ENCODE results near the gene HELZ2. TPM values are rescaled to one million over a fixed set of nuclear protein-coding genes. Genes with fewer than 3 reads are reported as not detected.

The HELZ2 gene
- total RNA-seq, 4 donors from 2014 or later, result 24.3 to 45.5 (median 36.0) TPM

DNA sequence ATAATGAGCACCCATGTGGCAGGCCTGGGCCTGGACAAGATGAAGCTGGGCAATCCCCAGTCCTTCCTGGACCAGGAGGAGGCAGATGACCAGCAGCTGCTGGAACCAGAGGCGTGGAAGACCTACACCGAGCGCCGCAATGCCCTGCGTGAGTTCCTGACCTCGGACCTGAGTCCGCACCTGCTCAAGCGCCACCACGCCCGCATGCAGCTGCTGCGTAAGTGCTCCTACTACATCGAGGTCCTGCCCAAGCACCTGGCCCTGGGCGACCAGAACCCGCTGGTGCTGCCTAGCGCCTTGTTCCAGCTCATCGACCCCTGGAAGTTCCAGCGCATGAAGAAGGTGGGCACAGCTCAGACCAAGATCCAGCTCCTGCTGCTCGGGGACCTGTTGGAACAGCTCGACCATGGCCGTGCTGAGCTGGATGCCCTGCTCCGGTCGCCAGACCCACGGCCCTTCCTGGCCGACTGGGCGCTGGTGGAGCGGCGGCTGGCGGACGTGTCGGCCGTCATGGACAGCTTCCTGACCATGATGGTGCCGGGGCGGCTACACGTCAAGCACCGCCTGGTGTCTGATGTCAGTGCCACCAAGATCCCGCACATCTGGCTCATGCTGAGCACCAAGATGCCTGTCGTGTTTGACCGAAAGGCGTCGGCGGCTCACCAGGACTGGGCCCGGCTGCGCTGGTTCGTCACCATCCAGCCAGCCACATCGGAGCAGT, 18.2 kb downstream of the HELZ2 start:
- DNase-seq, result no peak
- intact Hi-C loops (cut with DNase I), result no loop called here
- WGBS, 2 donors, result 90 to 91% methylated on average over 12 to 27 of the region's 45 CpGs

DNA sequence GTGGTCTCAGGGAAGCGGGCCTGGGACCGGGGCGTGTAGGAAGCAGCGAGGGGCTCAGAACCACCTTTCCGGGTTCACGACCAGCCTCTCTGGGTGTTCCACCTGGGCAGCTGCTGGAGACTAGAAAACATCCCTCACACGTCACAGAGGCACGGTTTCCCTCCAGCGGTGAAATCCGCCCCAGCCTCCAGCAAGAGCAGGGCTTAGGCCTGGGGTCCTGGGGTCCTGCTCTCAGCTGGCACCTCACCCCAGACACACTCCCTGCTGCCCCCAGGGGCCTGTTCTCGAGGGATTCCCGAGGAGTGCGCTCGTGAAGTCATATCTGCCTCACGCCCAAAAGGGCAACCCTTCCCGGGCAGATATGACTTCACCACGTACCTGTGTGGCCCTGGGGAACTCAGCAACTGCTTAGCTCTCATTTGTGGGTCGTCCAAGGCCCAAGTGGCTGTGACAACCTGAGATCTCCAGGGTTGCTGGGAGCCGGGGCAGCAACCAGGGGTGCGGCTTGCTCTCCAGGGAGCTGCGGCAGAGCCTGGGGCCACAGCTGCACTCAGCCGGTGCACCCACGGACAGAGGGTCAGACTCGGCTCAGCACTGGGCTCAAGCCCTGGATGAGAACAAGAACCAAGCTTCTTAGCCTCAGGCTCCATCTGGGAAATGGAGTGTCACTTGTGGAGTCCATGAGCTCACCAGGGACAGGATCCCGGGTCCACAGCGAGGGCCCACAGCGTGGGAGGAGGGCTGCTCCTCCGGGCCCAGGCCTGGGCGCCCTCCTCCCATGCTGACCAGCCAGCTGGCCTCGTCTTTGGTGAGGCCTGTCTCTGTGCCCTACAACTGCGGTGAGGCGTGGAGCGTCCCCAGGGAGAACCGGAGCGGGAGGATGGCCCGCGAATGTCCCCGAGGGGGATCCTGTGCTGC, 19.4 kb downstream of the HELZ2 start:
- Histone ChIP-seq H3K9me3 (no peaks in the 10 kb centered on the region), H3K4me1 (peaks cover 9 to 13% of the 10 kb centered on the region in 2 donors), H3K36me3 (peaks cover 3 to 5% of the 10 kb centered on the region in 2 donors), H3K4me3 (replicated peaks in 1 of 3) (peak overlapping the region in 1 of 3 donors; percentile 50), H3K27ac (no peak overlapping the region), H3K27me3 (no peaks in the 10 kb centered on the region)
- no peak for DNase-seq
- WGBS, 2 donors, result 70 to 71% methylated on average over 15 to 23 of the region's 38 CpGs
- intact Hi-C loops (cut with DNase I), result no loop called here
- TF ChIP-seq POLR2A (IDR thresholded peaks at IDR 0.05), result no peak
- TF ChIP-seq, protein P1, sequence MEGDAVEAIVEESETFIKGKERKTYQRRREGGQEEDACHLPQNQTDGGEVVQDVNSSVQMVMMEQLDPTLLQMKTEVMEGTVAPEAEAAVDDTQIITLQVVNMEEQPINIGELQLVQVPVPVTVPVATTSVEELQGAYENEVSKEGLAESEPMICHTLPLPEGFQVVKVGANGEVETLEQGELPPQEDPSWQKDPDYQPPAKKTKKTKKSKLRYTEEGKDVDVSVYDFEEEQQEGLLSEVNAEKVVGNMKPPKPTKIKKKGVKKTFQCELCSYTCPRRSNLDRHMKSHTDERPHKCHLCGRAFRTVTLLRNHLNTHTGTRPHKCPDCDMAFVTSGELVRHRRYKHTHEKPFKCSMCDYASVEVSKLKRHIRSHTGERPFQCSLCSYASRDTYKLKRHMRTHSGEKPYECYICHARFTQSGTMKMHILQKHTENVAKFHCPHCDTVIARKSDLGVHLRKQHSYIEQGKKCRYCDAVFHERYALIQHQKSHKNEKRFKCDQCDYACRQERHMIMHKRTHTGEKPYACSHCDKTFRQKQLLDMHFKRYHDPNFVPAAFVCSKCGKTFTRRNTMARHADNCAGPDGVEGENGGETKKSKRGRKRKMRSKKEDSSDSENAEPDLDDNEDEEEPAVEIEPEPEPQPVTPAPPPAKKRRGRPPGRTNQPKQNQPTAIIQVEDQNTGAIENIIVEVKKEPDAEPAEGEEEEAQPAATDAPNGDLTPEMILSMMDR (IDR thresholded peaks at IDR 0.05), result no peak

More for the DNA sequence above, 18.2 kb downstream of the HELZ2 start:
- peaks cover 9 to 13% of the 10 kb centered on the region in 2 donors for H3K4me1 ChIP-seq
- no peaks in the 10 kb centered on the region for H3K27me3 ChIP-seq
- TF ChIP-seq POLR2A (IDR thresholded peaks at IDR 0.05), result no peak
- TF ChIP-seq, protein P1 (IDR thresholded peaks at IDR 0.05), result no peak
- no peak overlapping the region for H3K4me3 ChIP-seq (replicated peaks in 1 of 3)
- H3K9me3 ChIP-seq, result no peaks in the 10 kb centered on the region
- no peak overlapping the region for H3K27ac ChIP-seq
- H3K36me3 ChIP-seq, result peaks cover 14% of the 10 kb centered on the region in 2 donors

DNA sequence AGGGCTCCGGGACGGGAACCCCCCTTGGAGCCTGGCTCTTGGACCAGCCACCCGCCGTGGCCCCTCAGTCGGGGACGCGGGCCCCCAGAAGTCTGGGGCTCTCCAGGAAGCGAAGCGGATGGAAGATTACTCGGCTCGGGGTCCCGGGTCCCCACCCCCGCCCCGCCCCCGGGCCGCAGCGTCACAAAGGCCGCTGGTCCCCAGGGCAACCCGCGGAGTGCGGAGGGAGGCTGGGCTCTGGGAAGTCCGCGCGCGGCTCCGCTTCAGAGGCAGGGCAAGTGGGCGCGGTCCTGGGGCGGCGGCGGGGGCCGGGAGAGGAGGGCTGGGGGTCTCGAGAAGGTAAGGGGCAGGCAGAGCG, 20.1 kb downstream of the HELZ2 start, which contains the start of gene FNDC11:
FNDC11 (plus strand) TSS at position 227 of the 358 bp plus-strand sequence. CDS start 1,505 bp downstream, outside the sequence.
- Histone ChIP-seq H3K9me3 (no peaks in the 10 kb centered on the region), H3K36me3 (peaks cover under 1 to 3% of the 10 kb centered on the region in 2 donors), H3K4me3 (replicated peaks in 1 of 3) (peak within 1 kb of the TSS in 2 of 3 donors; percentile 50 to 79), H3K27me3 (no peaks in the 10 kb centered on the region), H3K4me1 (peaks cover 9 to 13% of the 10 kb centered on the region in 2 donors), H3K27ac (no peak within 1 kb of the TSS)
- no peak for TF ChIP-seq POLR2A (IDR thresholded peaks at IDR 0.05)
- TF ChIP-seq, protein P1 (IDR thresholded peaks at IDR 0.05), result no peak
- intact Hi-C loops (cut with DNase I), result no loop called here
- 3% methylated on average over 11 to 20 of the region's 34 CpGs for WGBS, 2 donors
- peak; percentile 61 to 68 for DNase-seq

DNA sequence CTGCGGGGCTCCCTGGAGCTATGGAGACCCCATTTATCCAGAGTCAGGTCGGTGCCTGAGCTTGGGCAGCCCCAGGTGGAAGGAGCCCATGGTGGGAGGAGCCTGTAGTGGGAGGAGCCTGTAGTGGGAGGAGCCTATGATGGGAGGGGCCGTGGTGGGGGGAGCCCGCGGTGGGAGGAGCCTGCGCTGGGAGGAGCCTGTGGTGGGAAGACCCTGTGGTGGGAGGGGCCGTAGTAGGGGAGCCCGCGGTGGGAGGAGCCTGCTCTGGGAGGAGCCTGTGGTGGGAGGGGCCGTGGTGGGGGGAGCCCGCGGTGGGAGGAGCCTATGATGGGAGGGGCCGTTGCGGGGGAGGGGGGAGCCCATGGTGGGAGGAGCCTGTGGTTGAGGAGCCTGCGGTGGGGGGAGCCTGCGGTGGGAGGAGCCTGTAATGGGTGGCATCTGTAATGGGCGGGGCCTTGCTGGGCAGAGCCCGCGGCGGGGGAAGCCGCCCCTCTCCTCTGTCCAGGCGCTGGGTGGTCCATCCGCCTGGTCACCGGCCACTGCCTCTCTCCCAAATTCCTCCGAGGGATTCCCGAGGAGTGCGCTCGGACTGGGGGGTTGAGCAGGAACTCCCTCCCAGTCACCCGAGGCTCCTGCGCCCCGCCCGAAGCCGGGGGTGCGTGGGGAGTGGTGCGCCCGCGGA, 20.6 kb downstream of the HELZ2 start:
- Histone ChIP-seq H3K9me3 (no peaks in the 10 kb centered on the region), H3K4me3 (replicated peaks in 1 of 3) (peak overlapping the region in 2 of 3 donors; percentile 50 to 79), H3K36me3 (no peaks in the 10 kb centered on the region), H3K4me1 (peaks cover 9 to 13% of the 10 kb centered on the region in 2 donors), H3K27me3 (no peaks in the 10 kb centered on the region), H3K27ac (no peak overlapping the region)
- WGBS, 2 donors, result 1 to 2% methylated on average over 14 to 15 of the region's 37 CpGs
- TF ChIP-seq, protein P1 (IDR thresholded peaks at IDR 0.05), result no peak
- TF ChIP-seq POLR2A (IDR thresholded peaks at IDR 0.05), result peak in 1 of 2 donors; percentile 24
- peak; percentile 62 to 64 for DNase-seq
- intact Hi-C loops (cut with DNase I), result no loop called here
